Esophagus muscularis mucosa (tissue), 3 donors: ENCODE data around the gene ADAM8.

Source experiments
- CTCF ChIP-seq, 3 experiments: fragments of 200-600 bp in 2 of 3; fragments of 450-650 bp in 1 of 3; sonication (generic) in 2 of 3; IDR thresholded peaks; one replicate each; pipeline ENCODE4 v1.5.1; 2017 to 2019; ENCODE audit warnings: antibody characterized with exemption in 3 of 3, mild to moderate bottlenecking in 2 of 3, moderate library complexity in 1 of 3
- POLR2AphosphoS5 ChIP-seq, 2 donors: sonication (generic); formaldehyde crosslinking; IDR thresholded peaks; one replicate each; pipeline ENCODE4 v1.6.1; 2017; ENCODE audit warnings: antibody characterized with exemption in 2 of 2

- TF ChIP-seq CTCF (IDR thresholded peaks at IDR 0.05) (no peak), POLR2AphosphoS5 (IDR thresholded peaks at IDR 0.05) (no peak)
Observed at GRCh38 chr10:133279326-133280226, 2.9 kb upstream of the ADAM8 start.
